GM08714 (cell line): ENCODE measurements around the gene SMC3.
"Not testable (repeated sequence)": the region's sequence is repeated elsewhere in the genome, so short reads cannot be mapped to it uniquely, and the experiment has no call there.

Source experiments
- H3K4me3 ChIP-seq: fragments of 200-500 bp; sonication (Bioruptor generic); 2 replicates; pipeline ENCODE4 v1.5.1; 2014; ENCODE audit warnings: mild to moderate bottlenecking, low read length, inconsistent platforms
- ZNF274 ChIP-seq: IDR thresholded peaks from 2 replicates; pipeline ENCODE4 v1.6.1; 2012; ENCODE audit warnings: mild to moderate bottlenecking, low read depth, low read length

Gene SMC3

GRCh38 chr10:110597476-110597875 is 30.0 kb downstream of the SMC3 start:
- H3K4me3 ChIP-seq, result no peak overlapping the region
- TF ChIP-seq ZNF274, result no peak

- TF ChIP-seq ZNF274, result no peak
- no peak overlapping the region for H3K4me3 ChIP-seq
These were observed 33.1 kb downstream of the SMC3 start for GRCh38 chr10:110600487-110601101.

- TF ChIP-seq ZNF274, result no peak
- no peak overlapping the region for H3K4me3 ChIP-seq
These were observed 34.1 kb downstream of the SMC3 start for GRCh38 chr10:110601581-110601980.

- TF ChIP-seq ZNF274, result no peak
- no peak overlapping the region for H3K4me3 ChIP-seq
These were observed 40.6 kb downstream of the SMC3 start for GRCh38 chr10:110608087-110608486.

GRCh38 chr10:110609605-110610004 is 42.1 kb downstream of the SMC3 start:
- H3K4me3 ChIP-seq, result no peak overlapping the region
- no peak for TF ChIP-seq ZNF274

- TF ChIP-seq ZNF274, result no peak
- no peak overlapping the region for H3K4me3 ChIP-seq
These were observed 42.8 kb downstream of the SMC3 start for GRCh38 chr10:110610308-110610774.

- H3K4me3 ChIP-seq, result not testable (repeated sequence)
These were observed 43.3 kb downstream of the SMC3 start for GRCh38 chr10:110610781-110611180.

GRCh38 chr10:110612087-110612486 is 44.6 kb downstream of the SMC3 start:
- TF ChIP-seq ZNF274, result no peak
- H3K4me3 ChIP-seq, result no peak overlapping the region

- TF ChIP-seq ZNF274, result no peak
- no peak overlapping the region for H3K4me3 ChIP-seq
These were observed 45.1 kb downstream of the SMC3 start for GRCh38 chr10:110612629-110613028.

GRCh38 chr10:110613341-110613995 is 46.0 kb downstream of the SMC3 start:
- no peak overlapping the region for H3K4me3 ChIP-seq
- TF ChIP-seq ZNF274, result no peak

GRCh38 chr10:110613996-110614495 is 46.6 kb downstream of the SMC3 start:
- no peak overlapping the region for H3K4me3 ChIP-seq
- no peak for TF ChIP-seq ZNF274

- no peak for TF ChIP-seq ZNF274
These were observed 47.7 kb downstream of the SMC3 start for GRCh38 chr10:110615057-110615747.

GRCh38 chr10:110616493-110617033 is 49.1 kb downstream of the SMC3 start:
- no peak overlapping the region for H3K4me3 ChIP-seq
- TF ChIP-seq ZNF274, result no peak

More at GRCh38 chr10:110615057-110615747, 47.7 kb downstream of the SMC3 start:
- H3K4me3 ChIP-seq, result no peak overlapping the region

- no peak for TF ChIP-seq ZNF274
- no peak overlapping the region for H3K4me3 ChIP-seq
These were observed 50.1 kb downstream of the SMC3 start for GRCh38 chr10:110617425-110618229.
